GM21529 (cell line): Measurements from ENCODE around the gene CD28.

ENCODE experiments used
- ATAC-seq: cut with Tn5 transposase; IDR thresholded peaks from one replicate; pipeline ENCODE4 v1.9.1; 2021; ENCODE audit not compliant: unreplicated experiment

CD28 gene

DNA sequence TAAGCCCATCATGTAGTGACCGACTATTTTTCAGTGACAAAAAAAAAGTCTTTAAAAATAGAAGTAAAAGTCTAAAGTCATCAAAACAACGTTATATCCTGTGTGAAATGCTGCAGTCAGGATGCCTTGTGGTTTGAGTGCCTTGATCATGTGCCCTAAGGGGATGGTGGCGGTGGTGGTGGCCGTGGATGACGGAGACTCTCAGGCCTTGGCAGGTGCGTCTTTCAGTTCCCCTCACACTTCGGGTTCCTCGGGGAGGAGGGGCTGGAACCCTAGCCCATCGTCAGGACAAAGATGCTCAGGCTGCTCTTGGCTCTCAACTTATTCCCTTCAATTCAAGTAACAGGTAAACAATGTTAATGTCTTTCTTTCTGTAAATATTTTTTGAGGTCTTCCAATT is at the start of gene CD28:
CD28 (plus strand) TSS at position 237 of the 400 bp plus-strand sequence; CDS start at position 295, 58 bp downstream.
- peak; percentile 99 for ATAC-seq

DNA sequence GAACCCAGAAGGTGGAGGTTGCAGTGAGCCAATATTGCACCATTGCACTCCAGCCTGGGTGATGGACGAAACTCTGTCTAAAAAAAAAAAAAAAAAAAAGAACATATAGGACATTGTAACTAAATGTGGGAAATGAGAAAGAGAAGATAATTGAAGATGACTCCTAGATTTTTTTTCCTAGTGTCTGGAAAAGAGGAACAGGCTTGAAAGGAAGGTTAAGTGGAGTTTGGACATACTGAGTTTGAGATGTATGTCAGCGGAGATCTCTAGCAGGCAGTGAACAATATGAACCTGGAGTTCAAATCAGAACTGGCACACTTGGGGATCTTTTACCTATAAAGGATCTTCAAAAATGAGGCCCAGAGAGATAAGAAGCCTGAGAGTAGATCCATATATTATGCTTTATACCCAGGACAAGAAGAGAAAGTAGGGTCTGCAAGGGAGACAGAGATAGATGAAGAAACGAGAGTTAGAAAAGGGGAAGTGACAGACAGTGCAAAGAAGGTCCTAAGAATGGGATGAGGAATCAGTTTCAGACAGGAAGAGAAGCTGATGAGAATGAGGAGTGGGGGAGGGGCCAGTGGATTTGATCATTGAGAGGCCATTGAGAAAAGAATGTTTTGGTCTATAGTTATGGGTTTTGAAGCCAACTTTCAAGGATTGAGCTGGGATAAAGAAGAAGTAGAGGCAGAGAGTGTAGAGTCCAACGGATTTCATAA is 46.9 kb upstream of the CD28 start:
- peak; percentile 87 for ATAC-seq

DNA sequence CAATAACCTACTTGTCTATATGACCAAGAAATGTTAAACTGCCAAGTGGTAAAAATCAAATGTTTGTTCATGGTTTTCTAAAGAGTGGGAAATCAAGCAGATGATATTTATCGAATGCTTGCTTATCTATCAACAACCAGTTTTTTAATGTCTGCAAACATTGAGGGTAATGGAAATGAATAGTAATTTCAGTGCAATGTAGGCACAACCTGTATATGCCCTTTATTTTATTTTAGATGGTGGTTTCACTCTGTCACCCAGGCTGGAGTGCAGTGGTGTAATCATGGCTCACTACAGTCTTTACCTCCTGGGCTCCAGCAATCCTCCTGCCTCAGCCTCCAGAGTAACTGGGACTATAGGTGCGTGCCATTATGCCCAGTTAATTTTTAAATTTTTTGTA is 46.0 kb upstream of the CD28 start:
- no peak for ATAC-seq

- no peak for ATAC-seq
Observed at GRCh38 chr2:203661279-203661908, 45.0 kb upstream of the CD28 start.

DNA sequence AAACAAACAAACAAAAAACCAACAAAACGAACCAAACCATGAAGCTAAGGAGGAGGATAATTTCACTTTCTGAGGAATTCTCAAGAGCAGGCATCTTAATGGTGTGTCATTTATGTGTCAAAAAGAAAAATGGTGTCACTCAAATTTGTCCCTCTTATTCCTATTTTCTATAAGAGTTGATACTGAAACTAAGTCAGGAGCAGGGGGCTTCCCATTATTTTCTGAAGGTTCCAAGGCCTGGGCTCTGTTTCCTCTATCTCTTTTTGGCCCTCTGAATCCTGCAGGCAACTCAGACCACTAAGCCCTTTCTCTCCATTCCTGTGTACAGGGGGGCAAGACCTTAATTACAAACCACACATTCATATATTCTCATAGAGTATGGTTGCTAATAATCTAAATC is 44.0 kb upstream of the CD28 start:
- ATAC-seq: no peak

GRCh38 chr2:203662951-203663350 is 43.5 kb upstream of the CD28 start:
- ATAC-seq: no peak

DNA sequence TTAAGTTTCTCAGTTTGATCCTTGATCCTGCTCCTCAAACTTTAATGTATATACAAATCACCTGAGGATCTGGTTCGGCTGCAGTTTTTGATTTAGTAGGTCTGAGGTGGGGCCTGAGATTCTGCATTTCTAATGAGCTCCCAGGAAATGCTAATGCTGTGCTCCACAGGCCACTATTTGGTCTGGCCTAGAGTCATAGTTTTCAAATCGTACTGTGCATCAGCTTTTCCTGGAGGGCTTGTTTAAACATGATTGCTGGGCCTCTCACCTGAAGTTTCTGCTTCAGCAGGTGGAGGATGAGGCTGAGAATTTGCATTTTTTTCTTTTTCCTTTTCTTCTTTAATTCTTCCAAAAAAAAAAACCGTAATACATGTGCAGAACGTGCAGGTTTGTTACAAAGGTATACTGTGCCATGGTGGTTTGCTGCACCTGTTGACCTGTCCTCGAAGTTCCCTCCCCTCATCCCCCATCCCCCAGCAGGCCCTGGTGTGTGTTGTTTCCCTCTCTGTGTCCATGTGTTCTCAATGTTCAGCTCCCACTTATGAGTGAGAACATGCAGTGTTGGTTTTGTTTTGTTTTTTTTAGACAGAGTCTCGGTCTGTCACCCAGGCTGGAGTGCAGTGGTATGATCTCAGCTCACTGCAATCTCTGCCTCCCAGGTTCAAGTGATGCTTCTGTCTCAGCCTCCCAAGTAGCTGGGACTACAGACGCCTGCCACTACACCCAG is 42.2 kb upstream of the CD28 start:
- no peak for ATAC-seq

DNA sequence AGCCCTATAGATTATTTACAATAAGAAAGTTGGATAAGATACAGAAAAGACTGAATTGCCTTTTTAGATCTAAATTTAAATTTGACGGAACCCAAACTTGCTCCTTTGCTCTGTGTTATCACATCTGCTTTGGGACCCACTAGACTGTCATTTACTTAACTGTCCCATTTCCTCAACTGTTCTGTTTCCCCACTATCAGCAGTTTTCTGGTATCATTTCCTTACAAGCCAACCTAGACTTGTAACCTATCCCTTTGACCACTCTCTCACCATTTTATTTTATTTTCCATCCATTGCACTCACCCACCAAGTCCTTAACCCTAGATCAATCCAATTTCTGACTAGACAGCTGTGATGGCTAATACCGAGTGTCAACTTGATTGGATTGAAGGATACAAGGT is 38.6 kb upstream of the CD28 start:
- no peak for ATAC-seq

DNA sequence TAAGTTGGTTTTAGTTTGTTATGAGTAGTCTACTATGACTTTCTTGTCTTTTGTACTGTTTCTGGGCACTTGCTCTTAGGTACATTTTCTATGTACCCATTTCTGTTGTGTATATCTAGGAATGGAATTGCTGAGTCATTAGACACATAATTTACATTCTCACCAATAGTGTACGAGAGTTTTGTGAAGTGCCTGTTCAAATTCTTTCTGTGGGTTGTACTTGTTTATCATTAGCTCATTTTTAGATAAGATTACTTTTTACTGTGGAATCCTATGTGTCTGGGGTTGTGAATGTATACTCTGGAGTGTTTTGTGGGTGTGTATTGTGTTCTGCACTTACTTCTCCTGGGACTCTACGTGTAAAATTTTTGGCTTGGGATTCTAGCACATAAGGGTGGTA is 36.6 kb upstream of the CD28 start:
- no peak for ATAC-seq

GRCh38 chr2:203670939-203671338 is 35.5 kb upstream of the CD28 start:
- no peak for ATAC-seq

DNA sequence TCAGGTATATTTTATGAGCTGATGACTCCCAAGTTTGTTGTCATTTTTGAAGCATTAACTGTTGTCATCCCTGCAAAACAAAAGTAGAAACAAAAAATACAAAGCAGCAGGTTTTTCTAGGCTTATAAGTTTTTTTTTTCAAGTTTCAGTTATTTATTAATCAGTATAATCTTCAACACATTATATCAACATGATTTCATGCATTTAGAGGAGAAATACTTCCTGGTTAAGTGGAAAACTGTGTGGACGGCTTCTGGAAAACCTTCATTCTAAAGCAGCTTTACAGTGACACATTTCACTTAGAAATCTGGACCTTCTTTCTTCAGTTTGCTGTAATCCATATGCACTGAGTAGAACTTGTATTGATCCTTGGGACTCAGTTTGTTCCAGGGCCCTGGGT is 34.6 kb upstream of the CD28 start:
- no peak for ATAC-seq

GRCh38 chr2:203672856-203673255 is 33.6 kb upstream of the CD28 start:
- no peak for ATAC-seq

DNA sequence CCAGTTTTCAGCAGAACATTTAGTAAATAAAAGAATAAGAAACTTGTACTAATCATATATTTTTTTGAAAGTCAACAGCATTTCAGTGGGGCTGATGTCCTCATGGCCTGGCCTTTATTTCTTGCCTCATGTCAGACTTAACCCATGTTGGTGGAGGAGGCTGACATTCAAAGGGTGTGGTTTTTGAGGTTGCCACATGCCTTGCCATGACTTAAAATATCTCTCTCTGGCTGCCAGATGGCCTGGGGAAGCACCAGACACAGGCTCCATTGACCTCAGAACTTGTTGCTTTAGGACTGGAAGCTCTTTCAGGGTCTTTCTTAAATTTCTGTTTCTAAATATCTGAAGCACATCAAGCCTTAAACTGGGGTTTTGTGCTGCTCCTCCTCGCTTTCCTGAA is 32.5 kb upstream of the CD28 start:
- ATAC-seq: peak; percentile 98

GRCh38 chr2:203675086-203675485 is 31.4 kb upstream of the CD28 start:
- no peak for ATAC-seq

- ATAC-seq: no peak
Observed at GRCh38 chr2:203678971-203679370, 27.5 kb upstream of the CD28 start.

DNA sequence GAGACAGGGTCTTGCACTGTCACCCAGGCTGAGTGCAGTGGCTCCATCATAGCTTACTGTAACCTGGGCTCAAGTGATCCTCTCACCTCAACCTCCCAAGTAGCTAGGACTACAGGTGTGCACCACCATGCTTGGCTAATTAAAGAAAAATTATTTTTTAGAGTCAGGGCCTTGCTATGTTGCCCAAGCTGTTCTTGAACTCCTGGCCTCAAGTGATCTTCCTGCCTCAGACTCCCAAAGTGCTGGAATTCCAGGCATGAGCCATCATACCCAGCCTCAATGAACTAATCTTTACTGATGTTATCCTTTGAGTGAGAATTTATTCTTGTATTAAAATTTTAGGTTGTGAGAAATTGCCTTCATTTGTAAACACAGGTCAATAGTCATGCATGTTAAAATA is 27.0 kb upstream of the CD28 start:
- ATAC-seq: no peak

- no peak for ATAC-seq
Observed at GRCh38 chr2:203681978-203682377, 24.5 kb upstream of the CD28 start.

DNA sequence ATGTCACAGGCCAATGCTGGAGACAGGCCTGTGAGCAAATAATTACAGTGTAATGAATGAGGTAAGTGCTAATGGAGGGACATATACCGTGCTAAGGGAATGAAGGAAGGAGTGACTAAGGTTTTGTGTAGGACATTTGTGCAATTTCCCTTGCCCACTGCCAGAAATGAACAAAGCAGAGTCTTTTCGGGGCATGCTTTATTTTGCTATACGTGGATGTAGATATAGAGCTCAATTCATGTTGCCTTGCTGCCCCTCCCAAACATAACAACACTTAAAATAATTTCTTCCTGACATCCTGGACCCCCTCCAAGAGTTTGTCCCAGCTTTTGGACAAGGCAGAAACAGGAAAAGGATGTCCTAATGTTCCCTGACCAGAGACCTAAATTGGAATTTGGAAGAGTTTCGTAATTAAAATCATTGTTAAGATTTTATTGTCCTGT is 23.7 kb upstream of the CD28 start:
- no peak for ATAC-seq

DNA sequence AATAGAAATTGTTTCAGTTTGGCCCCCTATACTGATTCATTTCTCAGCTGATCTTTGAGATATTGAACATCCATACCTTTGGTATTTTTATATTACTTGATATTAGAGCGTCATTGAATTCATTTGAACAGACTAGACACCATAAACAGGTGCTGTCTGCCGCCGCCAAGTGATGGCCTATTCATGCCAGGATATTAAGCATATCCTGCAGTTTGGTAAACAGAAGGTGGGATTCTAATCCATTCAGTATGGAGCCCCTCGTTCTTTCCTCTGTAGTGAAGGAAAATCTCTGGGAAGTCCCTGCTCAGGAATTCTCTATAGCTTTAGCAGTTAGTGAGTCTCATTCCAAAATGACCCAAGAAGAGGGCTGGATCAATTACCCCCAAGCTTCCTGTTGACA is 23.0 kb upstream of the CD28 start:
- ATAC-seq: no peak

- peak; percentile 85 for ATAC-seq
Observed at GRCh38 chr2:203683932-203684556, 22.4 kb upstream of the CD28 start.

GRCh38 chr2:203685081-203685621 is 21.3 kb upstream of the CD28 start:
- no peak for ATAC-seq
